Spleen (tissue), 11 donors: ENCODE results near the gene ATG5. TPM values are rescaled to one million over a fixed set of nuclear protein-coding genes. Genes with fewer than 3 reads are reported as not detected.
"Not testable (repeated sequence)": the region's sequence is repeated elsewhere in the genome, so short reads cannot be mapped to it uniquely, and the experiment has no call there.

Experiments used
- DNase-seq: peaks from one replicate; pipeline ENCODE4 v3.0.0-alpha.2; 2020
- H3K27ac ChIP-seq, 8 donors: fragments of 200-600 bp; sonication (generic) in 7 of 8; 1 replicate in 4 of 8; 2 replicates in 4 of 8; pipeline versions ENCODE4 v1.5.0 to v1.8.0; 2016 to 2021; ENCODE audit warnings: inconsistent platforms in 4 of 8, mild to moderate bottlenecking in 4 of 8, moderate library complexity in 1 of 8
- H3K27me3 ChIP-seq, 7 donors: fragments of 200-600 bp; sonication (generic) in 6 of 7; replicated peaks in 1 of 7; 1 replicate in 4 of 7; 2 replicates in 3 of 7; pipeline versions ENCODE4 v1.5.0 to v1.8.0; 2016 to 2021; ENCODE audit warnings: inconsistent platforms in 3 of 7, mild to moderate bottlenecking in 1 of 7
- H3K36me3 ChIP-seq, 6 donors: fragments of 200-600 bp; sonication (generic) in 5 of 6; 1 replicate in 4 of 6; 2 replicates in 2 of 6; pipeline versions ENCODE4 v1.5.0 to v1.8.0; 2016 to 2021; ENCODE audit warnings: inconsistent platforms in 2 of 6
- H3K4me1 ChIP-seq, 6 donors: fragments of 200-600 bp; sonication (generic) in 5 of 6; 1 replicate in 3 of 6; 2 replicates in 3 of 6; pipeline versions ENCODE4 v1.5.0 to v1.8.0; 2016 to 2021; ENCODE audit warnings: inconsistent platforms in 3 of 6
- H3K4me3 ChIP-seq, 8 donors: fragments of 200-600 bp; sonication (generic) in 7 of 8; 1 replicate in 4 of 8; 2 replicates in 4 of 8; pipeline versions ENCODE4 v1.5.0 to v1.8.0; 2016 to 2021; ENCODE audit warnings: inconsistent platforms in 4 of 8, mild to moderate bottlenecking in 4 of 8, moderate library complexity in 2 of 8
- H3K9me3 ChIP-seq, 8 donors: fragments of 200-600 bp; sonication (generic) in 7 of 8; 1 replicate in 4 of 8; 2 replicates in 4 of 8; pipeline versions ENCODE4 v1.5.0 to v1.8.0; 2016 to 2021; ENCODE audit warnings: inconsistent platforms in 4 of 8
- POLR2A ChIP-seq, 3 donors: fragments of 450-650 bp; IDR thresholded peaks; one replicate each; pipeline ENCODE4 v1.5.1; 2017; ENCODE audit warnings: antibody characterized with exemption in 3 of 3, mild to moderate bottlenecking in 1 of 3
- POLR2AphosphoS5 ChIP-seq, 3 donors: sonication (generic); formaldehyde crosslinking; IDR thresholded peaks; one replicate each; pipeline ENCODE4 v1.5.1; 2017; ENCODE audit warnings: antibody characterized with exemption in 3 of 3
- WGBS, 5 donors: extraction: QIAGEN DNeasy Blood & Tissue Kit in 3 of 5; methylation state at CpG; one replicate each; pipeline versions ENCODE4 v1.1.5 to v1.1.7; 2013 to 2018; 5-methylcytosine and 5-hydroxymethylcytosine counted together
- intact Hi-C: fragments of 100-400 bp; cut with DNase I; formaldehyde crosslinking; loops from one replicate; pipeline ENCODE4 v1.15.0; 2023; ENCODE audit warnings: low total_unique reads
- polyA plus RNA-seq, 3 donors: library from polyadenylated mRNA; stranded (reverse); fragments of 200-250 nt; gene quantifications; one replicate each; pipeline ENCODE4 v1.2.1, GENCODE V29; 2013
- total RNA-seq, 7 donors: library from RNA; depleted of rRNA in 3 of 7; stranded (reverse); fragments of >200 nt in 3 of 7; fragmentation: NEBNext Ultra II Directional in 4 of 7; extraction: Animal tissue kit (Norgen Biotek cat#: 25700) in 4 of 7; gene quantifications; one replicate each; pipeline versions ENCODE4 v1.1.0 to v1.2.1, GENCODE V29; 2016 to 2021
- TF ChIP-seq, protein P1 (sequence below), 11 experiments: fragments of 200-600 bp in 7 of 11; fragments of 450-650 bp in 4 of 11; sonication (generic) in 4 of 11; IDR thresholded peaks in 8 of 11; conservative IDR thresholded peaks in 3 of 11; 1 replicate in 7 of 11; 2 replicates in 4 of 11; pipeline versions ENCODE4 v1.4.0 to v1.8.0; 2016 to 2021; ENCODE audit warnings: antibody characterized with exemption in 11 of 11, inconsistent platforms in 4 of 11, mild to moderate bottlenecking in 1 of 11
- donor health status: healthy with polysubstance abuse.
- donor health status: DM: no; HTN: no; CAD: no; lungs with moderate emphysema.
- donor health status: DM: no; HTN: no; CAD: no.
- donor health status: Bipolar disorder and iron deficiency.
- donor health status: healthy.
- donor health status: DM: no; HTN: no; CAD: no.
- donor health status: DM: yes; HTN: yes; CAD: no.

The ATG5 gene
- total and polyA plus RNA-seq, 10 donors = 12.1 to 41.6 (median 27.7) TPM

DNA sequence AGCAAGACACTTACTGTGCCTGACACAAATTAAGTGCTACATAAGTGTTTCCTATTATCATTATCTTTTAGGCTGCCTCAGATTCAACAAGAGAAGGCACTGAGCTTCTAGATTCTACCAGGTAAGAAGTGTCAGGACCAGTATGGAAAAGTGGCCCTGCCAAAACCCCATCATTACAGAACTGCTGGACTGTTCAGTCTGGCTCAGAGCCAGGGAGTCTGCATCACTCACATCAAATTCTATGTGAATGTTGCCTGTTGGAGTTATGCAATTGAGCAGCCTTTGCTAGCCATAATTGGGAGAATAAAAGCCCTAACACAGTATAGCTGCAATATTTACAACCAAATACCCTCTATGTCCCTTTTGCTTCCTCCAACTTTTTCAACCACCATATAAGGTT, 70.9 kb downstream of the ATG5 start:
- Histone ChIP-seq H3K4me1 (no peaks in the 10 kb centered on the region), H3K4me3 (no peak overlapping the region), H3K9me3 (peaks cover 0 to under 1% (median 0%) of the 10 kb centered on the region in 8 donors), H3K27me3 (no peaks in the 10 kb centered on the region), H3K36me3 (peaks cover 0 to 3% (median 0%) of the 10 kb centered on the region in 6 donors), H3K27ac (no peak overlapping the region)
- TF ChIP-seq POLR2AphosphoS5 (IDR thresholded peaks at IDR 0.05) (no peak), POLR2A (IDR thresholded peaks at IDR 0.05) (no peak)
- TF ChIP-seq, protein P1, sequence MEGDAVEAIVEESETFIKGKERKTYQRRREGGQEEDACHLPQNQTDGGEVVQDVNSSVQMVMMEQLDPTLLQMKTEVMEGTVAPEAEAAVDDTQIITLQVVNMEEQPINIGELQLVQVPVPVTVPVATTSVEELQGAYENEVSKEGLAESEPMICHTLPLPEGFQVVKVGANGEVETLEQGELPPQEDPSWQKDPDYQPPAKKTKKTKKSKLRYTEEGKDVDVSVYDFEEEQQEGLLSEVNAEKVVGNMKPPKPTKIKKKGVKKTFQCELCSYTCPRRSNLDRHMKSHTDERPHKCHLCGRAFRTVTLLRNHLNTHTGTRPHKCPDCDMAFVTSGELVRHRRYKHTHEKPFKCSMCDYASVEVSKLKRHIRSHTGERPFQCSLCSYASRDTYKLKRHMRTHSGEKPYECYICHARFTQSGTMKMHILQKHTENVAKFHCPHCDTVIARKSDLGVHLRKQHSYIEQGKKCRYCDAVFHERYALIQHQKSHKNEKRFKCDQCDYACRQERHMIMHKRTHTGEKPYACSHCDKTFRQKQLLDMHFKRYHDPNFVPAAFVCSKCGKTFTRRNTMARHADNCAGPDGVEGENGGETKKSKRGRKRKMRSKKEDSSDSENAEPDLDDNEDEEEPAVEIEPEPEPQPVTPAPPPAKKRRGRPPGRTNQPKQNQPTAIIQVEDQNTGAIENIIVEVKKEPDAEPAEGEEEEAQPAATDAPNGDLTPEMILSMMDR (IDR thresholded peaks at IDR 0.05 in 8 of 11, conservative IDR thresholded peaks at IDR 0.05 in 3 of 11) = no peak
- intact Hi-C loops = no loop called here
- DNase-seq = no peak

DNA sequence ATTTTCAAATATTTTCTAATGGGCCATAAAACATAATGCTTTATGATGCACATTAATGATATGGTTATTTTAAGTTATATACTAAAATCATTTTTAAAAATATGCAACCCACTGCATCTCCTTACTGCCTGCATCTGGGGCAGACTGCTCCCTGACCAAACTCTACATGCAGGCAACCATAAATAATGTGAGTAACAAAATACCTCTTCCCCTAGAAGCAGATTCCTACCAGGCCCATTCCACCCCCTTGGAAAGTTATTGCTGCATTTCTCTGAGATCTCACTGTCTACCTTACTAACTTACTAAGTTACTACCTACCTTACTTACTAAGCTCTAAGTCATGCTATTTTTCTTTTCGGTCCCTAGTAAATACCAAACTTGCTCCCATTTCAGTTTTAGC, 71.8 kb downstream of the ATG5 start:
- TF ChIP-seq POLR2A (IDR thresholded peaks at IDR 0.05) (no peak), POLR2AphosphoS5 (IDR thresholded peaks at IDR 0.05) (no peak)
- TF ChIP-seq, protein P1 (IDR thresholded peaks at IDR 0.05 in 8 of 11, conservative IDR thresholded peaks at IDR 0.05 in 3 of 11) = no peak
- intact Hi-C loops = no loop called here
- 90 to 100% (median 96%) methylated on average over 1 of the region's 1 CpG for WGBS, 5 donors
- no peak overlapping the region for H3K4me3 ChIP-seq
- no peak overlapping the region for H3K27ac ChIP-seq
- H3K4me1 ChIP-seq = no peaks in the 10 kb centered on the region
- no peak for DNase-seq
- H3K9me3 ChIP-seq = no peaks in the 10 kb centered on the region
- H3K36me3 ChIP-seq = peaks cover 0 to under 1% (median 0%) of the 10 kb centered on the region in 6 donors
- H3K27me3 ChIP-seq = no peaks in the 10 kb centered on the region

DNA sequence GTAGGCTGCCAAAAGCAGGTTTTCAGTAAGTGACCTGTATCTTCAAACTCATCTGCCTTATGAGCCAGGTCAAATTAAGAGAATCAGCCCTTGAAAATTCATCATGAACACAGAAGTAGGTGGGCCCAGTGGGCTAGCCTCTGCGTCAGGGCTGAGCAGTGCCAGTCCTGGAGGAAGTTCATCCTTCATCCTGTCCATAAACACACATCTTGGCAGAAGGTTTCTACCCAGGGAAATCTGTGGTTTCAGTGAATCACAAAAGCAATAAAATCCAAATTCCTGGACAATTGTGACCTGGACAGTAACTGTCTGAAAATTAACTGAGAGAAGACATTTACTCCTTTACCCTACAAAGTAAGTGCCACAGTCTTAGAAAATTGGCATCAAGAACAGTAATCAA, 72.4 kb downstream of the ATG5 start:
- intact Hi-C loops = no loop called here
- WGBS, 5 donors = 74 to 94% (median 80%) methylated on average over 1 of the region's 1 CpG

DNA sequence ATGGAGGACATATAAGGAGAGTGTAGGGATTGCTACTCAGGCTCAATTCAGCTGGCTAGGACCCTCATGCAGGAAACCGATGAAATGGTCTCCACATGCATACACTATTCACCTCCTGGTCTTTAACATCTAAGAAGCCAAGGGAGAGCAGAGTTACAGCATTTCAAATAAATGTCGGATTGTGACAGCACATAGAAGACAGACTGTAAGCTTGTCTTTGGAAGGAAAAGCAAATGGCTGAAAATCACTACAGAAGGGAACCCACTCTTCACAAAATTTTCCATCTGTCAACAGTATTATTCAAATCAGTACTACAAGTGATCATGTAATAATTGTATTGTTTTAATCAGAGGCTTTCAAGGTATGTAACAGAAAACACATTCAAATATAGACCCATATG, 72.9 kb downstream of the ATG5 start:
- Histone ChIP-seq H3K9me3 (no peaks in the 10 kb centered on the region), H3K4me3 (no peak overlapping the region), H3K27ac (no peak overlapping the region), H3K36me3 (peaks cover 0 to 11% (median under 1%) of the 10 kb centered on the region in 6 donors), H3K4me1 (peaks cover 0 to 3% (median 0%) of the 10 kb centered on the region in 6 donors), H3K27me3 (no peaks in the 10 kb centered on the region)
- DNase-seq = no peak
- TF ChIP-seq, protein P1 (IDR thresholded peaks at IDR 0.05 in 8 of 11, conservative IDR thresholded peaks at IDR 0.05 in 3 of 11) = no peak
- TF ChIP-seq POLR2A (IDR thresholded peaks at IDR 0.05) (no peak), POLR2AphosphoS5 (IDR thresholded peaks at IDR 0.05) (no peak)
- intact Hi-C loops = no loop called here
- WGBS, 5 donors = 93 to 97% (median 95%) methylated on average over 2 of the region's 2 CpGs

More for the DNA sequence above, 72.4 kb downstream of the ATG5 start:
- no peaks in the 10 kb centered on the region for H3K27me3 ChIP-seq
- TF ChIP-seq POLR2A (IDR thresholded peaks at IDR 0.05) (no peak), POLR2AphosphoS5 (IDR thresholded peaks at IDR 0.05) (no peak)
- TF ChIP-seq, protein P1 (IDR thresholded peaks at IDR 0.05 in 8 of 11, conservative IDR thresholded peaks at IDR 0.05 in 3 of 11) = no peak
- peaks cover 0 to 6% (median 0%) of the 10 kb centered on the region in 6 donors for H3K36me3 ChIP-seq
- H3K4me1 ChIP-seq = no peaks in the 10 kb centered on the region
- DNase-seq = no peak
- H3K9me3 ChIP-seq = no peaks in the 10 kb centered on the region
- no peak overlapping the region for H3K27ac ChIP-seq
- no peak overlapping the region for H3K4me3 ChIP-seq

DNA sequence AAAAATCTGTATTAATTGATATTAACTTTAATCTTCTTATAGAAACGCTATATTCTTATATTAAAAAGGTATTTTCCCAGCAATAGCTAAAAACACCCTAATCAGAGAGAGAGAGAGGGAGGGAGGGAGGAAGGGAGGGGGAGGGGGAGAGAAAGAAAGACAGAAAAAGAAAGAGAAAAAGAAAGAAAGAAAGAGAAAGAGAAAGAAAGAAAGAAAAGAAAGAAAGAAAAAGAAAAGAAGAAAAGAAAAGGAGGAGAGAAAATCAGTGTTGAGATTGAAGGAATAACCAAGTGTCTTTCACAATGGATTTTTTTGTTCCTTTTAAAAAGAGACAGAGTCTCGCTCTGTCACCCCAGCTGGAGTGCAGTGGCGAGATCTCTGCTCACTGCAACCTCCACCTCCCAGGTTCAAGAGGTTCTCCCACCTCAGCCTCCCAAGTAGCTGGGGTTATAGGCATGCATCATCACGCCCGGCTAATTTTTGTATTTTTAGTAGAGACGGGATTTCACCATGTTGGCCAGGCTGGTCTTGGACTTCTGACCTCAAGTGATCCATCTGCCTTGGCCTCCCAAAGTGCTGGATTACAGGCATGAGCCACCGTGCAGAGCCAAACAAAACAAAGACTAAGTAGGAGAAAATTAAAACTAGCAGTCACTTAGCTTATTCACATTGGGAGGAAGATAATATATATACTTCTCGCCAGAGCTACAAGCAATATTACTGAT, 73.9 kb downstream of the ATG5 start:
- intact Hi-C loops, H3K27me3 ChIP-seq, H3K4me3 ChIP-seq, DNase-seq, H3K27ac ChIP-seq, H3K9me3 ChIP-seq, H3K4me1 ChIP-seq: not testable (repeated sequence)
- H3K36me3 ChIP-seq = peaks cover 0 to 21% (median 5%) of the 10 kb centered on the region in 6 donors
- 93 to 95% (median 94%) methylated on average over 8 of the region's 8 CpGs for WGBS, 5 donors
